Activated naive CD4-positive, alpha-beta T cell treated with anti-CD3 and anti-CD28 coated beads, Interleukin-2, amount 50 U/mL, for 24 hours (primary cell): ENCODE measurements around the gene SDHD.

Experiments
- H3K27ac Mint-ChIP-seq: one replicate; pipeline ENCODE4 v1.8.0; 2021; ENCODE audit warnings: mild to moderate bottlenecking, mixed read lengths
- H3K27me3 Mint-ChIP-seq: one replicate; pipeline ENCODE4 v1.8.0; 2021; ENCODE audit warnings: mixed read lengths
- H3K36me3 Mint-ChIP-seq: one replicate; pipeline ENCODE4 v1.8.0; 2021; ENCODE audit warnings: mixed read lengths
- H3K4me1 Mint-ChIP-seq: one replicate; pipeline ENCODE4 v1.8.0; 2021; ENCODE audit warnings: mixed read lengths
- H3K4me3 Mint-ChIP-seq: one replicate; pipeline ENCODE4 v1.8.0; 2021; ENCODE audit warnings: mild to moderate bottlenecking, mixed read lengths
- H3K9me3 Mint-ChIP-seq: one replicate; pipeline ENCODE4 v1.8.0; 2021; ENCODE audit warnings: mixed read lengths

Gene SDHD

GRCh38 chr11:112128483-112129121 lies 41.9 kb downstream of the SDHD start:
- H3K4me1 Mint-ChIP-seq: no peaks in the 10 kb centered on the region
- no peaks in the 10 kb centered on the region for H3K9me3 Mint-ChIP-seq
- H3K27me3 Mint-ChIP-seq: no peaks in the 10 kb centered on the region
- H3K36me3 Mint-ChIP-seq: no peaks in the 10 kb centered on the region
- H3K4me3 Mint-ChIP-seq: no peak overlapping the region
- no peak overlapping the region for H3K27ac Mint-ChIP-seq

- Mint-ChIP-seq H3K27ac (no peak overlapping the region), H3K36me3 (no peaks in the 10 kb centered on the region), H3K4me1 (no peaks in the 10 kb centered on the region), H3K9me3 (no peaks in the 10 kb centered on the region), H3K4me3 (no peak overlapping the region), H3K27me3 (no peaks in the 10 kb centered on the region)
Observed at GRCh38 chr11:112129656-112130055, 43.0 kb downstream of the SDHD start.

GRCh38 chr11:112132737-112133136 lies 46.1 kb downstream of the SDHD start:
- Mint-ChIP-seq H3K27me3 (no peaks in the 10 kb centered on the region), H3K4me1 (no peaks in the 10 kb centered on the region), H3K36me3 (peaks cover 5% of the 10 kb centered on the region), H3K4me3 (no peak overlapping the region), H3K9me3 (no peaks in the 10 kb centered on the region), H3K27ac (no peak overlapping the region)

- peaks cover 5% of the 10 kb centered on the region for H3K36me3 Mint-ChIP-seq
- no peaks in the 10 kb centered on the region for H3K4me1 Mint-ChIP-seq
- H3K4me3 Mint-ChIP-seq: no peak overlapping the region
- H3K27me3 Mint-ChIP-seq: no peaks in the 10 kb centered on the region
- H3K9me3 Mint-ChIP-seq: no peaks in the 10 kb centered on the region
- H3K27ac Mint-ChIP-seq: no peak overlapping the region
Observed at GRCh38 chr11:112134473-112134872, 47.8 kb downstream of the SDHD start.

- peaks cover 4% of the 10 kb centered on the region for H3K9me3 Mint-ChIP-seq
- no peaks in the 10 kb centered on the region for H3K27me3 Mint-ChIP-seq
- no peaks in the 10 kb centered on the region for H3K4me1 Mint-ChIP-seq
- H3K27ac Mint-ChIP-seq: no peak overlapping the region
- peaks cover 4% of the 10 kb centered on the region for H3K36me3 Mint-ChIP-seq
- H3K4me3 Mint-ChIP-seq: no peak overlapping the region
Observed at GRCh38 chr11:112143597-112143996, 56.9 kb downstream of the SDHD start.
